SK-N-SH treated with all-trans-retinoic acid at 6 μM for 48 hours (cell line): ENCODE measurements around the gene PNMA1.

ENCODE experiments used
- ARNTL ChIP-seq: fragments of 450-650 bp; formaldehyde crosslinking; IDR thresholded peaks from 2 replicates; pipeline ENCODE4 v1.5.0; 2020; ENCODE audit warnings: low read depth, mild to moderate bottlenecking, moderate library complexity, borderline replicate concordance
- OSR1 ChIP-seq: fragments of 250-450 bp; sonication (Bioruptor Pico); IDR thresholded peaks from 2 replicates; pipeline ENCODE4 v1.8.0; 2022; ENCODE audit warnings: moderate library complexity, mild to moderate bottlenecking, inconsistent platforms
- ZFP30 ChIP-seq: fragments of 450-650 bp; formaldehyde crosslinking; IDR thresholded peaks from 2 replicates; pipeline ENCODE4 v1.5.0; 2022; ENCODE audit warnings: mild to moderate bottlenecking, moderate library complexity
- TF ChIP-seq, protein P1 (sequence below): fragments of 250-450 bp; sonication (Bioruptor Pico); IDR thresholded peaks from 2 replicates; pipeline ENCODE4 v1.8.0; 2020; ENCODE audit warnings: mild to moderate bottlenecking, moderate library complexity, borderline replicate concordance

DNA sequence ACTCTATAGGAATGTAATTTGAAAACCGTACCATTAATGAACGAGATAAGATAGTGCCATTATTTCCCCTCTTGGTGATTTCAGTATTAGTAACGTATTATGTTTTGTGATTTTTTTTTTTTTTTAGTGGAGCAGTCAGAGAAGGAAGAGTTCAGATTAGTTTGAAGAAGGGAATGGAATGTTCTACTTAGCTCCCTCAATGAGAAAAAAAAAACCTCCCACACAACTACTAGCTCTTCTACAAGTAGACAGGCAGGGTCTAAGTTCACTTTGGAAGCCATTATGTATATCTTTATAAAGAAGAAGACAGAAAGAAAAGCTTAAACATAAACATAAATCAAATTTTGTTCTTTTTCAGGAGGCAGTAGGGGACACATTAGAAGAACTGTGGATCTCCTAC, 27.3 kb downstream of the PNMA1 start:
- TF ChIP-seq ARNTL (CRISPR knock-in tag) (no peak), OSR1 (no peak), ZFP30 (CRISPR knock-in tag) (no peak)
- TF ChIP-seq, protein P1, sequence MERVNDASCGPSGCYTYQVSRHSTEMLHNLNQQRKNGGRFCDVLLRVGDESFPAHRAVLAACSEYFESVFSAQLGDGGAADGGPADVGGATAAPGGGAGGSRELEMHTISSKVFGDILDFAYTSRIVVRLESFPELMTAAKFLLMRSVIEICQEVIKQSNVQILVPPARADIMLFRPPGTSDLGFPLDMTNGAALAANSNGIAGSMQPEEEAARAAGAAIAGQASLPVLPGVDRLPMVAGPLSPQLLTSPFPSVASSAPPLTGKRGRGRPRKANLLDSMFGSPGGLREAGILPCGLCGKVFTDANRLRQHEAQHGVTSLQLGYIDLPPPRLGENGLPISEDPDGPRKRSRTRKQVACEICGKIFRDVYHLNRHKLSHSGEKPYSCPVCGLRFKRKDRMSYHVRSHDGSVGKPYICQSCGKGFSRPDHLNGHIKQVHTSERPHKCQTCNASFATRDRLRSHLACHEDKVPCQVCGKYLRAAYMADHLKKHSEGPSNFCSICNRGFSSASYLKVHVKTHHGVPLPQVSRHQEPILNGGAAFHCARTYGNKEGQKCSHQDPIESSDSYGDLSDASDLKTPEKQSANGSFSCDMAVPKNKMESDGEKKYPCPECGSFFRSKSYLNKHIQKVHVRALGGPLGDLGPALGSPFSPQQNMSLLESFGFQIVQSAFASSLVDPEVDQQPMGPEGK (CRISPR knock-in tag): no peak
